IMR-90 (cell line): ENCODE results near the gene RASGRP3. TPM values are rescaled to one million over a fixed set of nuclear protein-coding genes. Genes with fewer than 3 reads are reported as not detected.

Source experiments
- ATAC-seq: fragments of 200-7000 bp; cut with Tn5 transposase; 2 replicates; pipeline ENCODE4 v1.9.1; 2020; ENCODE audit warnings: low read depth, mild to moderate bottlenecking, moderate library complexity
- BruUV-seq: library from RNA; stranded (reverse); fragments of 400-500 nt; replicated peaks from 2 replicates; lab custom pipeline; 2021; lab: Mats Ljungman, UMichigan
- CTCF ChIA-PET: fragments of 300-600 bp; formaldehyde crosslinking; extraction: SDS; loops from one replicate; lab custom pipeline; 2021; ENCODE audit warnings: antibody characterized with exemption; lab: Yijun Ruan, JAX
- POLR2A ChIA-PET: fragments of 300-600 bp; sonication (Branson Sonifier 250); formaldehyde crosslinking; loops from one replicate; lab custom pipeline; 2022; ENCODE audit warnings: antibody characterized with exemption; ENCODE audit not compliant: unreplicated experiment; lab: Charles Lee
- DNase-seq: peaks from one replicate; pipeline ENCODE4 v3.0.0; 2013
- H2AFZ ChIP-seq: replicated peaks from 2 replicates; pipeline ENCODE3; 2013; ENCODE audit warnings: low read length, mild to moderate bottlenecking; ENCODE audit not compliant: poor library complexity
- H2AK5ac ChIP-seq: 2 replicates; pipeline ENCODE4 v1.6.1; 2013; ENCODE audit warnings: low read depth, low read length, inconsistent platforms
- H2AK9ac ChIP-seq: replicated peaks from 2 replicates; pipeline ENCODE3; 2013; ENCODE audit warnings: mild to moderate bottlenecking, low read depth, low read length, moderate library complexity; ENCODE audit not compliant: poor library complexity
- H2BK120ac ChIP-seq: 2 replicates; pipeline ENCODE4 v1.6.1; 2013; ENCODE audit warnings: low read depth, low read length, inconsistent platforms
- H2BK15ac ChIP-seq: 3 replicates; pipeline ENCODE4 v1.6.1; 2013; ENCODE audit warnings: low read depth, low read length, inconsistent platforms
- H2BK20ac ChIP-seq: 2 replicates; pipeline ENCODE4 v1.6.1; 2013; ENCODE audit warnings: low read depth, mild to moderate bottlenecking, inconsistent platforms, low read length, moderate library complexity
- H2BK5ac ChIP-seq: 2 replicates; pipeline ENCODE4 v1.6.1; 2013; ENCODE audit warnings: mild to moderate bottlenecking, low read depth, low read length, inconsistent platforms; ENCODE audit not compliant: poor library complexity, severe bottlenecking
- H3K14ac ChIP-seq: replicated peaks from 2 replicates; pipeline ENCODE4 v1.6.1; 2013; ENCODE audit warnings: low read depth, low read length, inconsistent platforms
- H3K18ac ChIP-seq: 2 replicates; pipeline ENCODE4 v1.6.1; 2013; ENCODE audit warnings: low read depth, low read length, control low read depth
- H3K23ac ChIP-seq: 2 replicates; pipeline ENCODE4 v1.6.1; 2013; ENCODE audit warnings: low read depth, low read length, inconsistent platforms
- H3K27ac ChIP-seq: 2 replicates; pipeline ENCODE4 v1.5.1; 2013; ENCODE audit warnings: mild to moderate bottlenecking, control low read depth, low read length; ENCODE audit not compliant: insufficient read depth
- H3K27me3 ChIP-seq: 2 replicates; pipeline ENCODE4 v1.6.1; 2013; ENCODE audit warnings: low read length; ENCODE audit not compliant: control insufficient read depth, insufficient read depth
- H3K36me3 ChIP-seq: 2 replicates; pipeline ENCODE4 v1.6.1; 2013; ENCODE audit warnings: low read length, mixed read lengths; ENCODE audit not compliant: control insufficient read depth, insufficient read depth
- H3K4ac ChIP-seq: 2 replicates; pipeline ENCODE4 v1.6.1; 2013; ENCODE audit warnings: low read depth, low read length, inconsistent platforms
- H3K4me1 ChIP-seq: 2 replicates; pipeline ENCODE4 v1.6.1; 2013; ENCODE audit warnings: low read length, mixed read lengths; ENCODE audit not compliant: control insufficient read depth, insufficient read depth
- H3K4me2 ChIP-seq: 2 replicates; pipeline ENCODE4 v1.6.1; 2013; ENCODE audit warnings: low read depth, mild to moderate bottlenecking, control low read depth, low read length, moderate library complexity
- H3K4me3 ChIP-seq: 2 replicates; pipeline ENCODE4 v1.5.1; 2013; ENCODE audit warnings: low read depth, mild to moderate bottlenecking, control low read depth, low read length, moderate library complexity; ENCODE audit not compliant: insufficient read depth
- H3K56ac ChIP-seq: 2 replicates; pipeline ENCODE4 v1.6.1; 2013; ENCODE audit warnings: low read length, inconsistent platforms; ENCODE audit not compliant: insufficient read depth; ENCODE audit errors: extremely low read depth
- H3K79me1 ChIP-seq, 2 experiments: 2 replicates each; pipeline ENCODE4 v1.6.1; 2013; ENCODE audit warnings: low read length in 2 of 2, inconsistent platforms in 1 of 2, low read depth in 1 of 2
- H3K9ac ChIP-seq: 2 replicates; pipeline ENCODE4 v1.6.1; 2013; ENCODE audit warnings: low read depth, low read length, control low read depth
- H3K9me1 ChIP-seq: 2 replicates; pipeline ENCODE4 v1.6.1; 2013; ENCODE audit warnings: low read length, inconsistent platforms; ENCODE audit not compliant: insufficient read depth
- H3K9me3 ChIP-seq: 2 replicates; pipeline ENCODE4 v1.6.1; 2013; ENCODE audit warnings: low read length; ENCODE audit not compliant: control insufficient read depth, insufficient read depth
- H4K20me1 ChIP-seq: 2 replicates; pipeline ENCODE4 v1.6.1; 2013; ENCODE audit warnings: low read length, inconsistent platforms; ENCODE audit not compliant: insufficient read depth
- H4K5ac ChIP-seq: 2 replicates; pipeline ENCODE4 v1.6.1; 2013; ENCODE audit warnings: mild to moderate bottlenecking, low read depth, low read length, control low read depth
- H4K8ac ChIP-seq, 2 experiments: 2 replicates each; pipeline ENCODE4 v1.6.1; 2013; ENCODE audit warnings: low read depth in 2 of 2, low read length in 2 of 2, control low read depth in 1 of 2, inconsistent platforms in 1 of 2
- H4K91ac ChIP-seq: 2 replicates; pipeline ENCODE4 v1.6.1; 2013; ENCODE audit warnings: low read depth, low read length, inconsistent platforms; ENCODE audit not compliant: insufficient read depth
- BHLHE40 ChIP-seq: fragments of 150-350 bp; IDR thresholded peaks from 2 replicates; pipeline ENCODE4 v1.6.1; 2016; ENCODE audit warnings: mild to moderate bottlenecking, low read depth, low read length
- CTCF ChIP-seq: conservative IDR thresholded peaks from 2 replicates; pipeline ENCODE4 v1.5.1; 2012; ENCODE audit warnings: mild to moderate bottlenecking, low read depth, low read length, improper control_type of control experiment
- FOS ChIP-seq: fragments of 150-350 bp; IDR thresholded peaks from 2 replicates; pipeline ENCODE4 v1.6.1; 2016; ENCODE audit warnings: low read depth, low read length
- MXI1 ChIP-seq: IDR thresholded peaks from 2 replicates; pipeline ENCODE4 v1.6.1; 2012; ENCODE audit warnings: low read depth, mild to moderate bottlenecking, low read length, moderate library complexity, borderline replicate concordance
- RAD21 ChIP-seq: IDR thresholded peaks from 2 replicates; pipeline ENCODE4 v1.6.1; 2012; ENCODE audit warnings: low read length, improper control_type of control experiment
- RCOR1 ChIP-seq: IDR thresholded peaks from 2 replicates; pipeline ENCODE4 v1.6.1; 2012; ENCODE audit warnings: mild to moderate bottlenecking, low read length, improper control_type of control experiment; ENCODE audit not compliant: insufficient replicate concordance
- RFX5 ChIP-seq: IDR thresholded peaks from 2 replicates; pipeline ENCODE4 v1.8.0; 2012; ENCODE audit warnings: low read depth, mild to moderate bottlenecking, low read length, moderate library complexity
- WGBS, 2 experiments: methylation state at CpG; one replicate each; pipeline versions ENCODE4 v1.1.5 to v1.1.7; 2013; ENCODE audit warnings: missing lambda C conversion rate in 2 of 2; ENCODE audit not compliant: insufficient read length in 1 of 2; ENCODE audit errors: extremely low coverage in 2 of 2; 5-methylcytosine and 5-hydroxymethylcytosine counted together
- dilution Hi-C: fragments of 300-500 bp; cut with HindIII; formaldehyde crosslinking; loops from one replicate; pipeline ENCODE4 v1.14.3; 2018; ENCODE audit warnings: low sequenced_read_pairs; ENCODE audit not compliant: unreplicated experiment
- in situ Hi-C: fragments of 300-500 bp; cut with MboI; formaldehyde crosslinking; loops from 3 replicates; pipeline ENCODE4 v1.14.3; 2019; ENCODE audit warnings: low sequenced_read_pairs, inconsistent platforms, mixed read lengths
- intact Hi-C: fragments of 100-400 bp; cut with micrococcal nuclease; formaldehyde crosslinking; loops from 2 replicates; pipeline ENCODE4 v1.10.0; 2022
- polyA plus RNA-seq, 3 experiments: library from polyadenylated mRNA; depleted of rRNA; stranded (reverse); fragments of >200 nt; gene quantifications; 2 replicates each; pipeline ENCODE4 v1.2.3, GENCODE V29; 2012; ENCODE audit warnings: low replicate concordance in 1 of 3
- total RNA-seq: library from RNA; depleted of rRNA; stranded (reverse); fragments of >200 nt; gene quantifications from 2 replicates; pipeline ENCODE4 v1.2.3, GENCODE V29; 2012
- TF ChIP-seq, protein P1 (sequence below): fragments of 150-350 bp; IDR thresholded peaks from 2 replicates; pipeline ENCODE4 v1.6.1; 2017; ENCODE audit warnings: mild to moderate bottlenecking, antibody characterized with exemption, low read length, low read depth

The RASGRP3 gene
- total and polyA plus RNA-seq, 2 of the 4 experiments (the other 2 are of a cell fraction) = 1.7 to 3.0 TPM

DNA sequence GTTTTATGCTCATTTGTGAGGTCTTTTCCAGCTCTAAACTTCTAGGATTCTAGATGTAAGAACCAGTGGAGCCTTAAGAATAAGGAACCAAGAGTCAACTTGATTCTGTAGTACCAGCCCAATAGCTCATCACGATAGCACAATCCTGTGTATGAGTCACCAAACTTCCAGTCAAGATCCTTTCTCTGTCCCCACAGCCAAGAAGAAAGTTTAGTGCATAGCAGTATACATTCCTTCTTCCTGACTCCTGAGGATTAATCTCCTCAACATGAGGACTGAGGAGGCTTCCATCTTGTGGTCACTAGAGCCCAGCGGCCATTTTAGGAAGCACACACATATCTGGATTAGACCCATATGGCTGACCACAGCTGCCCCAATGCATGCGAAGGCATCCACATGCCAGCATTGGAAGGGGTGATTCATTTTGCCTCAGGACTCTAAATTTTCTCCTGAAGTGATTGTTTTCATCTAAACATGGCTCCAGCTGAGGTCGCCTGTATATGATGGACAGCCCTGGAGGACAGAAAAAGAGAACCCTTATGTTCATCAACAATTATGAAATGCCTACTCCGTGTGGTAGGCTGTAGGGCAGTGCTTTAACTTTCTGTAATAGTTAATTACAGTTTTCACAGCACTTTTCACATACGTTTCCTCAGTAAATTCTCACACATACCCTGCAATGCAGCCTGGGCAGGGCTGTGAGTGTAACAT, 53.5 kb downstream of the RASGRP3 start:
- CTCF ChIA-PET = interaction anchor here (0.9 to 1.6 kb wide), 3 partner anchors 8 to 62 kb away, joined by 3 to 4 read pairs (median 3); no protein-coding TSS in a partner anchor
- no CpG with 5 or more reads among the region's 6 CpGs for WGBS, 2 experiments
- ATAC-seq = peak; percentile 97
- H3K4me1 ChIP-seq = peaks cover 11% of the 10 kb centered on the region
- no peaks in the 10 kb centered on the region for H3K79me1 ChIP-seq
- H3K36me3 ChIP-seq = no peaks in the 10 kb centered on the region
- H2BK5ac ChIP-seq = peak overlapping the region; percentile 100
- peak overlapping the region; percentile 29; the same call in 1 of the 2 replicates for H3K9ac ChIP-seq
- intact Hi-C loops = loop anchor here (2.0 kb wide), 1 partner anchor 53 kb away; the partner anchor contains the start of gene RASGRP3
- no peaks in the 10 kb centered on the region for H3K27me3 ChIP-seq
- H3K9me1 ChIP-seq = peaks cover 6% of the 10 kb centered on the region; the same call in 1 of the 2 replicates
- H4K91ac ChIP-seq = peak overlapping the region; percentile 93
- H3K4me3 ChIP-seq = no peak overlapping the region
- H3K9me3 ChIP-seq = no peaks in the 10 kb centered on the region
- H3K4ac ChIP-seq = peak overlapping the region; percentile 94
- peak overlapping the region; percentile 60 to 93 for H4K8ac ChIP-seq
- DNase-seq = peak; percentile 98
- H2BK120ac ChIP-seq = peak overlapping the region; percentile 99
- peak overlapping the region; percentile 48; the same call in 1 of the 2 replicates for H3K4me2 ChIP-seq
- H2AK9ac ChIP-seq = peak overlapping the region; percentile 21
- H3K18ac ChIP-seq = peak overlapping the region; percentile 92
- H2BK20ac ChIP-seq = peak overlapping the region; percentile 99
- peak overlapping the region; percentile 97 for H3K14ac ChIP-seq
- no peaks in the 10 kb centered on the region for H4K20me1 ChIP-seq
- H4K5ac ChIP-seq = peak overlapping the region; percentile 88
- in situ Hi-C loops = no loop called here
- no TSS peak for BruUV-seq
- H2AFZ ChIP-seq = peak overlapping the region; percentile 86
- H3K56ac ChIP-seq = peak overlapping the region; percentile 85
- H2AK5ac ChIP-seq = peak overlapping the region; percentile 76
- H3K27ac ChIP-seq = peak overlapping the region; percentile 85
- H3K23ac ChIP-seq = peak overlapping the region; percentile 88
- TF ChIP-seq FOS = peak; percentile 92
- no peak for TF ChIP-seq RFX5
- TF ChIP-seq BHLHE40 = peak; percentile 53; the same call in 1 of the 2 replicates
- 0 out of 2 replicates have a peak, but pooled peaks have one; percentile 37 for TF ChIP-seq MXI1
- TF ChIP-seq, protein P1, sequence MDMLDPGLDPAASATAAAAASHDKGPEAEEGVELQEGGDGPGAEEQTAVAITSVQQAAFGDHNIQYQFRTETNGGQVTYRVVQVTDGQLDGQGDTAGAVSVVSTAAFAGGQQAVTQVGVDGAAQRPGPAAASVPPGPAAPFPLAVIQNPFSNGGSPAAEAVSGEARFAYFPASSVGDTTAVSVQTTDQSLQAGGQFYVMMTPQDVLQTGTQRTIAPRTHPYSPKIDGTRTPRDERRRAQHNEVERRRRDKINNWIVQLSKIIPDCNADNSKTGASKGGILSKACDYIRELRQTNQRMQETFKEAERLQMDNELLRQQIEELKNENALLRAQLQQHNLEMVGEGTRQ = no peak
- peak; percentile 69 for TF ChIP-seq RCOR1
- TF ChIP-seq RAD21 = peak; percentile 28; the same call in 1 of the 2 replicates
- peak; percentile 24; the same call in 1 of the 2 replicates for TF ChIP-seq CTCF
- POLR2A ChIA-PET = interaction anchor here (0.9 kb wide), 1 partner anchor 314 kb away, joined by 3 read pairs; no protein-coding TSS in a partner anchor
- H2BK15ac ChIP-seq = peak overlapping the region; percentile 89
- dilution Hi-C loops = no loop called here
